Measurements from ENCODE around the gene TTC12.

The TTC12 gene

DNA sequence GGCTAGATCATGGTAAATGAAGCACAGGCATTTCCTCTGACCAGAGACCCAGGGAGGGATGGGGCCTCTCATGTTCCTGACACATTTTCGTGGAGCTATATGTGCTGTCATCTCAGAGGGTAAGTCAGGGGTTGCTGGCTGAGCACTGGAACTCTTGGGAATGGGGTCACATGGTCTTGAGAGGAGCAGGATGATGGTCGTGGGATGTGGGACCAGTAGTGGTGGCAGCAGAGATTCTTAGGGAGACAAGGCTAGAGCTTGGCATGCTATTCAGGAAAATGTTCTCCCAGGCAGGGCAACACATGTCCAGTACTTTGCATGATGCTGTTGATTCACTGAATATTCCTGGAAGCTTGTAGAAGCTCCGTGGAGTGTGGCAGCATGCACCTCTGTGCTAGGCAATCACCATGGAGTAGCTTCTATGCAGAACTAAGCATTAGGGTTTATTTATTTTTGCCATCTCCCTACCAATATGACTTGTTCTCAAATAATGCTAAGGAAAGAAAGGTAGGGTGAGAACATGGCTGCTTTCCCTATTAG lies 31.4 kb upstream of the TTC12 start:
- DNase-seq (ENCODE audit: low read depth) = no peak
- no peak overlapping the region for H3K4me3 ChIP-seq (ENCODE audit: control insufficient read depth, low read depth, low read length)
- TF ChIP-seq, protein P1, sequence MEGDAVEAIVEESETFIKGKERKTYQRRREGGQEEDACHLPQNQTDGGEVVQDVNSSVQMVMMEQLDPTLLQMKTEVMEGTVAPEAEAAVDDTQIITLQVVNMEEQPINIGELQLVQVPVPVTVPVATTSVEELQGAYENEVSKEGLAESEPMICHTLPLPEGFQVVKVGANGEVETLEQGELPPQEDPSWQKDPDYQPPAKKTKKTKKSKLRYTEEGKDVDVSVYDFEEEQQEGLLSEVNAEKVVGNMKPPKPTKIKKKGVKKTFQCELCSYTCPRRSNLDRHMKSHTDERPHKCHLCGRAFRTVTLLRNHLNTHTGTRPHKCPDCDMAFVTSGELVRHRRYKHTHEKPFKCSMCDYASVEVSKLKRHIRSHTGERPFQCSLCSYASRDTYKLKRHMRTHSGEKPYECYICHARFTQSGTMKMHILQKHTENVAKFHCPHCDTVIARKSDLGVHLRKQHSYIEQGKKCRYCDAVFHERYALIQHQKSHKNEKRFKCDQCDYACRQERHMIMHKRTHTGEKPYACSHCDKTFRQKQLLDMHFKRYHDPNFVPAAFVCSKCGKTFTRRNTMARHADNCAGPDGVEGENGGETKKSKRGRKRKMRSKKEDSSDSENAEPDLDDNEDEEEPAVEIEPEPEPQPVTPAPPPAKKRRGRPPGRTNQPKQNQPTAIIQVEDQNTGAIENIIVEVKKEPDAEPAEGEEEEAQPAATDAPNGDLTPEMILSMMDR (conservative IDR thresholded peaks at IDR 0.05; ENCODE audit: control insufficient read depth, insufficient read depth, low read depth, low read length) = no peak

DNA sequence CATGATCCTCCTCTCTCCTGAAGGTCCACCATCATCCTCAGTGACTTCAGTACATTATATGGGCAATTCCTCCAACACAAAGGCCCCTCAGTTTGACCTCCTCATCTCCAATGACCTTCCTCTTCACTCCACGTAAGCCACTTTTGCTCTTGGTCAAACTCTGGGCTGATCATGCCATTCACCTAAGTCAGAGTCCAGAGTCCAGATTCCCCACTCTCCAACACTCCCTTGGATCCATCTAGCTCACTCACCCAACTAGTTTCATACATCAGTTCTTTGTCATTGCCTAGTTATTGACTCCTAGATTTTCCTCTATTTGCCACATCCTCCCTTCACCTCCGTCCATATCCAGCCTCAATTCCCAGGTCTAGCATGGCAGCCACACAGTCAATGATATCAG lies 30.5 kb upstream of the TTC12 start:
- H3K4me3 ChIP-seq (ENCODE audit: control insufficient read depth, low read depth, low read length) = no peak overlapping the region
- no peak for DNase-seq (ENCODE audit: low read depth)
- TF ChIP-seq, protein P1 (conservative IDR thresholded peaks at IDR 0.05; ENCODE audit: control insufficient read depth, insufficient read depth, low read depth, low read length) = no peak

DNA sequence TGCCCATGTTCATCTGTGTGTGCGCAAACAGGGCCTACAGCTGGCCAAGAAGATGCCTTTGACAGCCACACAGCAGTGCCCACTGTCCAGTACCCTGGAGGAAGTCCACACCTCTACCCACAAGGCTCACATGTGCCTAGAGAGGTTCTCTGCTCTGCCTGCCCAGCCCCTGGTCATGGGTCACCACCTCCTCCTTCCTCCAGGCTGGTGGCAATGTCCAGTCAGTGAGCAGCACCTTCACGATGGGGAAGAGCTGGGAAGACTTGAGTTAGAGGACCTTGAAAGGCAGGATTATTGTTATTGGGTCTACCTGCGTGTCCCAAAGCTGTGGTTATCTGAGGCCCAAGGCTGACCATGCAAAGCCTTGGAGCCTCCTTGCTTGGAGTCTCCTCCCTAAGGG lies 28.4 kb upstream of the TTC12 start:
- DNase-seq (ENCODE audit: low read depth) = no peak
- no peak overlapping the region for H3K4me3 ChIP-seq (ENCODE audit: control insufficient read depth, low read depth, low read length)
- TF ChIP-seq, protein P1 (conservative IDR thresholded peaks at IDR 0.05; ENCODE audit: control insufficient read depth, insufficient read depth, low read depth, low read length) = no peak

DNA sequence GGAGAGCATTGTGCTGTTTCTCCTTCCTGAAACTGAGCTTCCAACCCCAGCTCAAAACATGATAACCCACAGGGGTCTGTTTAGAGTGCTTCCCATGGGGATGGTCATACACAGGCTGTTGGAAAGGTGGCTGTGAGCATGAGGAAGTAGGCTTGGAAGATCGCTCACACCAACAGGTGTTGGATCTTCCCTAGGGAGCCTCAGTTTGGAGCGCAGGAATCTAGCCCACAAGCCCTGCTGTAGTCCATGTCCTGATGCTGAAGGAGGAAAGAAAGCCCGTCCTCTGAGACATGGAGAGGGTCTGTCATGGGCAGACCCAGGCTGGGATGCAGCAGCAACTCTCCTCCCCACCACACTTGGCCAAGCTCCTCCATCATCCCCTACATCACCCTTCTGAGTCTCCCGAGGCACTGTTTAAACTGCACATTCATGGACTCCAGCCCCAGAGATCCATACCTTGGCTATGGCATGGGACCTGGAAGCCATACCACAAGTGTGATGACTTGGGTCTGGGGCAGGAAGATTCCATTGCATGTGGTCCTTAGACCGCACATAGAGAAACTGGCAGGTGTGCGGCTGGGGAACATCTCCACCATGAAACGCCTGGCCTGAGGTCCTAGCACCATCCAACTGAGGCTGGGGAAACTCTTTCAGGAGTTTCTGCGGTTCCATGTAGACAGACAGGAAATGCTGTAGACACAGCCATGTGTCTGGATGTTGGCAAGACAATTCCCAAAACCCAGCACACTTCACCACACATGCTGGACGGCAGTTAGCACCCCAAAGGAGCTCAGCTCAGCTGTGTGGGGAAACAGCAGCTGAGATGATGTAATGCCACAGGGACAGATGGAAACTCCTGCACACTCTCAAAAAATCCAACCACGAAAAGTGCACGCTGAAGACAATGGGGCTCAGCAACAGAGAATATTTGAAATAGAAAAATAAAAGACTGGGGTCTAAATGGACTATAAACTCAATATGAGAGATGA lies 27.6 kb upstream of the TTC12 start:
- TF ChIP-seq, protein P1 (conservative IDR thresholded peaks at IDR 0.05; ENCODE audit: control insufficient read depth, insufficient read depth, low read depth, low read length) = no peak
- DNase-seq (ENCODE audit: low read depth) = peak; percentile 9
- no peak overlapping the region for H3K4me3 ChIP-seq (ENCODE audit: control insufficient read depth, low read depth, low read length)

DNA sequence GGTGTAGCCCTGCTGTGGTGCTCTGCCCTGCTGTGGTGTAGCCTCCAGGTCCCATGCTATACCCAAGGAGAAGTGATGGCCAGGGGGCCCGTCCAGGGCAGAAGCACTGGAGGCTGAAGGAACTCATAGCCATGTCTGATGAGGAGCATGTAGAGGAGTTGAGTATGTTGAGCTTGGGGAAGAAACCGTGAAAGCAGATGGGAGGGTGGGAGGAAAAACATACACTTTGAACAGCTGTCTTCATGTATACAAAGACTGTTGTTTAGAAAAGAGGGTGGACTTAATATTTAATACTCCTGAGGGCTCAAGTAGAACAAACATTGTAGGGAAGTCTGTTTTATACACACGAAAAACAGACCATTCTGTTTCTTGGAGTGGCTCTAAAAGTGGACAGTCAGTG lies 26.6 kb upstream of the TTC12 start:
- no peak for DNase-seq (ENCODE audit: low read depth)
- H3K4me3 ChIP-seq (ENCODE audit: control insufficient read depth, low read depth, low read length) = no peak overlapping the region
- TF ChIP-seq, protein P1 (conservative IDR thresholded peaks at IDR 0.05; ENCODE audit: control insufficient read depth, insufficient read depth, low read depth, low read length) = no peak

DNA sequence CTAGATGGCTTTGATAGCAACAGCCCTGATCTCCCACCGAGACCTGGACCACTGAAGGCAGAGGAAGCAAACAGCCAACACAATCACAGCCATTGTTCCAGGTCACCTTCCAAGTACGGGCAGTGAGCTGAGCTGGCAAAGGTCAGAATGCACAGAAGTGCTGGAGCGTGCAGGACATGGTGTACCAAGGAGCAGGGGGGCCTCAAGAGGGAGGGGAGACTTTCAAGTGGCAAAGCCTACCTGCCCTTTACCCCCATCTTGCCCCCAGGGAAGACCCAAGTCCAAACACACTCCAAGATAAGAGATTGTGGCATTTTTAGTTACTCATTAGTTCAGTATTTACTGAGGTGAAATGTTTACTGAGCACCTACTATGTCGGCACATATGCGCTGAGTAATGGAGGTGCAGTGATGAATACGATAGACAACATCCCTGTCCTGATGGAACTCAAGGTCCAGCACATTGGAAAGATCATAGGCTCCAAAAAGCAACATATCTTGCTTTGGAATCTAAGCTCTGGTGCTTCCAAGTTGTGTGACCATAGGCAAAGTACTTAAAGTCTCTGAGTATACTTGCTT lies 26.0 kb upstream of the TTC12 start:
- no peak overlapping the region for H3K4me3 ChIP-seq (ENCODE audit: control insufficient read depth, low read depth, low read length)
- no peak for DNase-seq (ENCODE audit: low read depth)
- TF ChIP-seq, protein P1 (conservative IDR thresholded peaks at IDR 0.05; ENCODE audit: control insufficient read depth, insufficient read depth, low read depth, low read length) = no peak
